HCT116 (cell line): ENCODE data around the gene ERLEC1. TPM values are rescaled to one million over a fixed set of nuclear protein-coding genes. Genes with fewer than 3 reads are reported as not detected.
A peak's percentile ranks its signal among the peaks of the same experiment; 100 is the strongest.

Source experiments
- ATAC-seq: fragments of 200-7000 bp; cut with Tn5 transposase; 2 replicates; pipeline ENCODE4 v1.9.1; 2020; ENCODE audit warnings: mild to moderate bottlenecking, moderate library complexity
- BruUV-seq: library from RNA; stranded (reverse); fragments of 400-500 nt; replicated peaks from 2 replicates; lab custom pipeline; 2021; lab: Mats Ljungman, UMichigan
- CTCF ChIA-PET: fragments of 300-600 bp; sonication (Branson Sonifier 250); formaldehyde crosslinking; loops from one replicate; lab custom pipeline; 2021; ENCODE audit warnings: antibody characterized with exemption; lab: Charles Lee
- POLR2A ChIA-PET: fragments of 300-600, 350-600 bp; sonication (Branson Sonifier 250); formaldehyde crosslinking; loops from one replicate; lab custom pipeline; 2021; ENCODE audit warnings: antibody characterized with exemption; lab: Charles Lee
- RAD21 ChIA-PET, 2 experiments: fragments of 300-600 bp; sonication (Branson Sonifier 250); formaldehyde crosslinking; loops; one replicate each; lab custom pipeline; 2023; ENCODE audit warnings: low total read pairs in 2 of 2; ENCODE audit not compliant: uncharacterized antibody in 2 of 2, unreplicated experiment in 2 of 2, low non-redundant PET in 1 of 2; lab: Charles Lee
- DNase-seq: peaks from one replicate; pipeline ENCODE4 v3.0.0-alpha.2; 2010; ENCODE audit warnings: low read depth, low spot score
- H2AFZ ChIP-seq: fragments of 200-600 bp; shearing (Covaris generic), sonication (generic); 2 replicates; pipeline ENCODE4 v1.6.1; 2017; ENCODE audit warnings: low read depth, mixed run types, mixed read lengths, antibody characterized with exemption, low read length; ENCODE audit not compliant: poor library complexity, severe bottlenecking
- H3K27ac ChIP-seq: 2 replicates; pipeline ENCODE4 v1.5.1; 2012; ENCODE audit warnings: low read depth, low read length
- H3K27me3 ChIP-seq: fragments of 200-600 bp; sonication (generic); 2 replicates; pipeline ENCODE4 v1.6.1; 2016; ENCODE audit warnings: mixed run types, low read length, mixed read lengths; ENCODE audit not compliant: insufficient read depth
- H3K36me3 ChIP-seq, 2 experiments: fragments of 200-500 bp in 1 of 2; fragments of 200-600 bp in 1 of 2; sonication (Bioruptor generic) in 1 of 2; sonication (generic) in 1 of 2; 2 replicates each; pipeline versions ENCODE4 v1.5.1 to v1.6.1; 2014 to 2016; ENCODE audit warnings: low read length in 2 of 2, inconsistent platforms in 1 of 2, mixed read lengths in 1 of 2, mixed run types in 1 of 2; ENCODE audit not compliant: insufficient read depth in 2 of 2, control insufficient read depth in 1 of 2
- H3K4me1 ChIP-seq, 2 experiments: fragments of 200-600 bp in 1 of 2; sonication (generic) in 1 of 2; 2 replicates each; pipeline versions ENCODE4 v1.5.1 to v1.6.1; 2012 to 2017; ENCODE audit warnings: low read length in 2 of 2, inconsistent platforms in 1 of 2, mild to moderate bottlenecking in 1 of 2, mixed read lengths in 1 of 2, mixed run types in 1 of 2, moderate library complexity in 1 of 2; ENCODE audit not compliant: insufficient read depth in 2 of 2, control insufficient read depth in 1 of 2
- H3K4me2 ChIP-seq: fragments of 200-600 bp; sonication (generic); 2 replicates; pipeline ENCODE4 v1.6.1; 2017; ENCODE audit warnings: mixed run types, low read length, mixed read lengths
- H3K4me3 ChIP-seq, 2 experiments: fragments of 200-600 bp in 1 of 2; sonication (generic) in 1 of 2; replicated peaks in 1 of 2; 2 replicates each; pipeline ENCODE4 v1.5.1; 2011 to 2016; ENCODE audit warnings: low read length in 2 of 2, control low read depth in 1 of 2, low read depth in 1 of 2, mild to moderate bottlenecking in 1 of 2, mixed read lengths in 1 of 2, mixed run types in 1 of 2
- H3K79me2 ChIP-seq: fragments of 200-600 bp; sonication (generic); 2 replicates; pipeline ENCODE4 v1.6.1; 2017; ENCODE audit warnings: mild to moderate bottlenecking, mixed run types, low read length, moderate library complexity, mixed read lengths; ENCODE audit not compliant: insufficient read depth
- H3K9ac ChIP-seq: fragments of 200-600 bp; sonication (generic); 2 replicates; pipeline ENCODE4 v1.6.1; 2016; ENCODE audit warnings: low read length, mixed read lengths
- H3K9me2 ChIP-seq: fragments of 200-600 bp; sonication (generic), shearing (Covaris generic); 2 replicates; pipeline ENCODE4 v1.6.1; 2017; ENCODE audit warnings: mixed run types, mild to moderate bottlenecking, moderate library complexity; ENCODE audit not compliant: insufficient read depth
- H3K9me3 ChIP-seq, 2 experiments: fragments of 200-500 bp in 1 of 2; fragments of 200-600 bp in 1 of 2; sonication (Bioruptor generic) in 1 of 2; sonication (generic) in 1 of 2; 2 replicates each; pipeline ENCODE4 v1.6.1; 2014 to 2017; ENCODE audit warnings: low read length in 2 of 2, mixed read lengths in 2 of 2, inconsistent platforms in 1 of 2, low read depth in 1 of 2, mild to moderate bottlenecking in 1 of 2, mixed run types in 1 of 2, moderate library complexity in 1 of 2; ENCODE audit not compliant: control insufficient read depth in 1 of 2, insufficient read depth in 1 of 2
- H4K20me1 ChIP-seq: fragments of 200-600 bp; sonication (generic), shearing (Covaris generic); 2 replicates; pipeline ENCODE4 v1.6.1; 2017; ENCODE audit warnings: mixed run types, mild to moderate bottlenecking, moderate library complexity; ENCODE audit not compliant: insufficient read depth
- ATF3 ChIP-seq: IDR thresholded peaks from 2 replicates; pipeline ENCODE4 v1.6.1; 2012
- CBX3 ChIP-seq: IDR thresholded peaks from 2 replicates; pipeline ENCODE4 v1.6.1; 2012; ENCODE audit warnings: low read depth
- FOSL1 ChIP-seq: IDR thresholded peaks from 2 replicates; pipeline ENCODE4 v1.6.1; 2012; ENCODE audit warnings: low read depth
- SP1 ChIP-seq: IDR thresholded peaks from 2 replicates; pipeline ENCODE4 v1.6.1; 2012; ENCODE audit warnings: low read depth
- ZBTB33 ChIP-seq: IDR thresholded peaks from 2 replicates; pipeline ENCODE4 v1.6.1; 2011; ENCODE audit warnings: mild to moderate bottlenecking, low read length, moderate library complexity; ENCODE audit not compliant: insufficient replicate concordance; ENCODE audit errors: extremely low read depth
- ZNF274 ChIP-seq: fragments of 200-500 bp; sonication (Bioruptor generic); IDR thresholded peaks from 2 replicates; pipeline ENCODE4 v1.6.1; 2014; ENCODE audit warnings: mild to moderate bottlenecking, low read depth, low read length, inconsistent platforms
- intact Hi-C: fragments of 100-400 bp; cut with micrococcal nuclease; formaldehyde crosslinking; loops from 2 replicates; pipeline ENCODE4 v1.10.0; 2022
- total RNA-seq: library from RNA; stranded (reverse); gene quantifications from one replicate; pipeline ENCODE4 v1.2.1, GENCODE V29; 2021; ENCODE audit not compliant: unreplicated experiment

The ERLEC1 gene
- total RNA-seq, 1 experiment from 2014 or later, result 26.9 TPM

- TF ChIP-seq ZNF274 (no peak), ATF3 (no peak)
Measured at GRCh38 chr2:53782676-53783075, 4.2 kb upstream of the ERLEC1 start (continued).

- no peaks in the 10 kb centered on the region for H4K20me1 ChIP-seq
- H3K4me3 ChIP-seq, result no peak overlapping the region
- H2AFZ ChIP-seq, result no peak overlapping the region
- no peaks in the 10 kb centered on the region for H3K27me3 ChIP-seq
- CTCF ChIA-PET, result no interaction called here
- peaks cover 9 to 21% of the 10 kb centered on the region in 2 experiments; a peak in 3 of 4 replicates for H3K4me1 ChIP-seq
- no peaks in the 10 kb centered on the region for H3K36me3 ChIP-seq
- intact Hi-C loops, result no loop called here
- RAD21 ChIA-PET, result no interaction called here
- no peak overlapping the region for H3K9ac ChIP-seq
- no TSS peak for BruUV-seq
- H3K9me3 ChIP-seq, result no peaks in the 10 kb centered on the region
- POLR2A ChIA-PET, result no interaction called here
- no peak for ATAC-seq
- TF ChIP-seq SP1 (no peak), ZNF274 (no peak)
- H3K4me2 ChIP-seq, result peak overlapping the region; percentile 83; the same call in 1 of the 2 replicates
- DNase-seq, result no peak
- peaks cover 91% of the 10 kb centered on the region for H3K79me2 ChIP-seq
- no peak overlapping the region for H3K27ac ChIP-seq
- no peaks in the 10 kb centered on the region for H3K9me2 ChIP-seq
Measured at GRCh38 chr2:53784436-53784835, 2.4 kb upstream of the ERLEC1 start.

- POLR2A ChIA-PET, result no interaction called here
Measured at GRCh38 chr2:53785366-53785765, 1.5 kb upstream of the ERLEC1 start.

More at GRCh38 chr2:53785366-53785765, 1.5 kb upstream of the ERLEC1 start:
- H3K9ac ChIP-seq, result peak overlapping the region; percentile 92
- ChIA-PET CTCF (no interaction called here), RAD21 (no interaction called here)
- peaks cover 84% of the 10 kb centered on the region for H3K79me2 ChIP-seq
- no peak overlapping the region for H3K27ac ChIP-seq
- intact Hi-C loops, result no loop called here
- H4K20me1 ChIP-seq, result no peaks in the 10 kb centered on the region
- no TSS peak for BruUV-seq
- TF ChIP-seq ZBTB33 (no peak), CBX3 (no peak), FOSL1 (no peak), ZNF274 (no peak)
- no peaks in the 10 kb centered on the region for H3K9me2 ChIP-seq
- no peaks in the 10 kb centered on the region for H3K36me3 ChIP-seq
- H3K4me2 ChIP-seq, result peak overlapping the region; percentile 83
- ATAC-seq (no peak), DNase-seq (no peak)
- no peaks in the 10 kb centered on the region for H3K9me3 ChIP-seq
- peak overlapping the region; percentile 64 to 100 for H3K4me3 ChIP-seq
- H3K4me1 ChIP-seq, result peaks cover 9 to 21% of the 10 kb centered on the region in 2 experiments; a peak in 3 of 4 replicates
- no peak overlapping the region for H2AFZ ChIP-seq
- no peaks in the 10 kb centered on the region for H3K27me3 ChIP-seq
